Sigmoid colon (tissue), 7 donors: ENCODE measurements around the gene ANKZF1. TPM values are rescaled to one million over a fixed set of nuclear protein-coding genes. Genes with fewer than 3 reads are reported as not detected.

Experiments used
- DNase-seq: peaks from one replicate; pipeline ENCODE4 v3.0.0-alpha.2; 2019
- H3K27ac ChIP-seq, 4 donors: fragments of 200-600 bp; sonication (generic); one replicate each; pipeline ENCODE4 v1.5.1; 2016 to 2019; ENCODE audit warnings: mild to moderate bottlenecking in 1 of 4
- H3K27me3 ChIP-seq, 3 donors: fragments of 200-600 bp; sonication (generic); one replicate each; pipeline ENCODE4 v1.5.1; 2019; ENCODE audit warnings: mild to moderate bottlenecking in 1 of 3
- H3K36me3 ChIP-seq, 4 donors: fragments of 200-600 bp; sonication (generic); one replicate each; pipeline ENCODE4 v1.5.1; 2016 to 2019
- H3K4me1 ChIP-seq, 4 donors: fragments of 200-600 bp; sonication (generic); one replicate each; pipeline ENCODE4 v1.5.1; 2017 to 2019
- H3K4me3 ChIP-seq, 4 donors: fragments of 200-600 bp; sonication (generic); one replicate each; pipeline ENCODE4 v1.5.1; 2017 to 2019; ENCODE audit warnings: mild to moderate bottlenecking in 2 of 4, moderate library complexity in 1 of 4
- H3K9me3 ChIP-seq, 4 donors: fragments of 200-600 bp in 3 of 4; sonication (generic) in 3 of 4; one replicate each; pipeline versions ENCODE4 v1.5.1 to v1.6.1; 2013 to 2019
- EP300 ChIP-seq, 4 donors: sonication (generic); formaldehyde crosslinking; IDR thresholded peaks; one replicate each; pipeline ENCODE4 v1.6.1; 2017; ENCODE audit warnings: antibody characterized with exemption in 4 of 4
- POLR2A ChIP-seq, 2 donors: fragments of 450-650 bp; IDR thresholded peaks; one replicate each; pipeline ENCODE4 v1.6.1; 2016; ENCODE audit warnings: antibody characterized with exemption in 2 of 2, mild to moderate bottlenecking in 2 of 2, moderate library complexity in 2 of 2
- POLR2AphosphoS5 ChIP-seq, 4 donors: sonication (generic); formaldehyde crosslinking; IDR thresholded peaks; one replicate each; pipeline ENCODE4 v1.6.1; 2017; ENCODE audit warnings: antibody characterized with exemption in 4 of 4
- WGBS, 2 donors: extraction: QIAGEN DNeasy Blood & Tissue Kit; methylation state at CpG; one replicate each; pipeline ENCODE4 v1.1.7; 2013; 5-methylcytosine and 5-hydroxymethylcytosine counted together
- intact Hi-C: fragments of 100-400 bp; cut with DNase I; formaldehyde crosslinking; loops from one replicate; pipeline ENCODE4 v1.15.1; 2023
- polyA plus RNA-seq, 3 donors: library from polyadenylated mRNA; stranded (reverse); fragments of 200-250 nt; gene quantifications; one replicate each; pipeline ENCODE4 v1.2.3, GENCODE V29; 2013
- total RNA-seq, 4 donors: library from RNA; depleted of rRNA; stranded (reverse); fragments of >200 nt; gene quantifications; one replicate each; pipeline ENCODE4 v1.1.0, GENCODE V29; 2016
- TF ChIP-seq, protein P1 (sequence below), 4 experiments: fragments of 450-650 bp in 3 of 4; fragments of 200-600 bp in 1 of 4; IDR thresholded peaks; one replicate each; pipeline ENCODE4 v1.5.1; 2016 to 2019; ENCODE audit warnings: antibody characterized with exemption in 4 of 4, mild to moderate bottlenecking in 3 of 4, moderate library complexity in 2 of 4
- donor health status: healthy with polysubstance abuse.
- donor health status: Bipolar disorder and iron deficiency.
- donor health status: healthy.

The ANKZF1 gene
- total and polyA plus RNA-seq, 7 donors, result 9.0 to 52.6 (median 36.9) TPM

DNA sequence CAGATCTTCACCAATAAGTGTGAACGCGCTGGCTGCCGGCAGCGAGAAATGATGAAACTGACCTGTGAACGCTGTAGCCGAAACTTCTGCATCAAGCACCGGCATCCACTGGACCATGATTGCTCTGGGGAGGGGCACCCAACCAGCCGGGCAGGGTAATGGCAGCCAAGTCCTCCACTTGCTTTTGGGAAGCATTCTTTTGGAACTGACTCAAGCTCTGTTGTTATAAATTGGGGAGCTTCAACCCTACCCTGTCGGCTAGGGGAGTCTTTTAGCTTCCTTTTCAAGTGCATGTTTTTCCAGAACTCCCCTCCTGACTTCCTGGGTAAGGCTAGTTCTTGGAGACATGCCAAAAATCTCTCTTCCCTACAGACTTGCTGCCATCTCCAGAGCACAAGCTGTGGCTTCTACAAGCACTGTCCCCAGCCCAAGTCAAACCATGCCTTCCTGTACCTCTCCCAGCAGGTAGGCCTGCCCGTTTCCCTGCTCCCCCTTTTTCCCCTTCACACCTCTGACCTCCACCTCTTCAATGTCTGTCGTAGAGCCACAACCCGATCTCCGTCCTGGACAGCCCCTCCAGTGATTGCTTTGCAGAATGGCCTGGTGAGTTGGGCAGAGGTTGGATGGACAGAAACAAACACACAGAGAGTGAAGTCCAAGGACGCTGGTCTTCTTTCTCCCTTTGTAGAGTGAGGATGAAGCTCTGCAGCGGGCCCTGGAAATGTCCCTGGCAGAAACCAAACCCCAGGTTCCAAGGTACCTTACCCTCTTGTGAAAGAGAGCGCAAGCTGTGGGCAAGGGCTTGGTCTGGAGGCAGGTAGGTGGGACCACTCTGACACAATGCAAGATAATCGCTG is 21.5 kb upstream of the ANKZF1 start:
- 66 to 75% methylated on average over 17 of the region's 17 CpGs for WGBS, 2 donors
- peak; percentile 55 for DNase-seq
- H3K9me3 ChIP-seq, result no peaks in the 10 kb centered on the region
- H3K4me3 ChIP-seq, result peak overlapping the region in 1 of 4 donors; percentile 66
- H3K4me1 ChIP-seq, result peaks cover 0 to 22% (median 19%) of the 10 kb centered on the region in 4 donors
- intact Hi-C loops, result loop anchor here (1.0 kb wide), 2 partner anchors 9 to 48 kb away; partner anchors contain the start of gene NHEJ1
- peaks cover 6 to 44% (median 24%) of the 10 kb centered on the region in 4 donors for H3K36me3 ChIP-seq
- no peaks in the 10 kb centered on the region for H3K27me3 ChIP-seq
- peak overlapping the region; percentile 93 to 97 (median 96) for H3K27ac ChIP-seq
- no peak for TF ChIP-seq POLR2A (IDR thresholded peaks at IDR 0.05)
- no peak for TF ChIP-seq EP300 (IDR thresholded peaks at IDR 0.05)
- TF ChIP-seq POLR2AphosphoS5 (IDR thresholded peaks at IDR 0.05), result no peak
- TF ChIP-seq, protein P1, sequence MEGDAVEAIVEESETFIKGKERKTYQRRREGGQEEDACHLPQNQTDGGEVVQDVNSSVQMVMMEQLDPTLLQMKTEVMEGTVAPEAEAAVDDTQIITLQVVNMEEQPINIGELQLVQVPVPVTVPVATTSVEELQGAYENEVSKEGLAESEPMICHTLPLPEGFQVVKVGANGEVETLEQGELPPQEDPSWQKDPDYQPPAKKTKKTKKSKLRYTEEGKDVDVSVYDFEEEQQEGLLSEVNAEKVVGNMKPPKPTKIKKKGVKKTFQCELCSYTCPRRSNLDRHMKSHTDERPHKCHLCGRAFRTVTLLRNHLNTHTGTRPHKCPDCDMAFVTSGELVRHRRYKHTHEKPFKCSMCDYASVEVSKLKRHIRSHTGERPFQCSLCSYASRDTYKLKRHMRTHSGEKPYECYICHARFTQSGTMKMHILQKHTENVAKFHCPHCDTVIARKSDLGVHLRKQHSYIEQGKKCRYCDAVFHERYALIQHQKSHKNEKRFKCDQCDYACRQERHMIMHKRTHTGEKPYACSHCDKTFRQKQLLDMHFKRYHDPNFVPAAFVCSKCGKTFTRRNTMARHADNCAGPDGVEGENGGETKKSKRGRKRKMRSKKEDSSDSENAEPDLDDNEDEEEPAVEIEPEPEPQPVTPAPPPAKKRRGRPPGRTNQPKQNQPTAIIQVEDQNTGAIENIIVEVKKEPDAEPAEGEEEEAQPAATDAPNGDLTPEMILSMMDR (IDR thresholded peaks at IDR 0.05), result no peak

DNA sequence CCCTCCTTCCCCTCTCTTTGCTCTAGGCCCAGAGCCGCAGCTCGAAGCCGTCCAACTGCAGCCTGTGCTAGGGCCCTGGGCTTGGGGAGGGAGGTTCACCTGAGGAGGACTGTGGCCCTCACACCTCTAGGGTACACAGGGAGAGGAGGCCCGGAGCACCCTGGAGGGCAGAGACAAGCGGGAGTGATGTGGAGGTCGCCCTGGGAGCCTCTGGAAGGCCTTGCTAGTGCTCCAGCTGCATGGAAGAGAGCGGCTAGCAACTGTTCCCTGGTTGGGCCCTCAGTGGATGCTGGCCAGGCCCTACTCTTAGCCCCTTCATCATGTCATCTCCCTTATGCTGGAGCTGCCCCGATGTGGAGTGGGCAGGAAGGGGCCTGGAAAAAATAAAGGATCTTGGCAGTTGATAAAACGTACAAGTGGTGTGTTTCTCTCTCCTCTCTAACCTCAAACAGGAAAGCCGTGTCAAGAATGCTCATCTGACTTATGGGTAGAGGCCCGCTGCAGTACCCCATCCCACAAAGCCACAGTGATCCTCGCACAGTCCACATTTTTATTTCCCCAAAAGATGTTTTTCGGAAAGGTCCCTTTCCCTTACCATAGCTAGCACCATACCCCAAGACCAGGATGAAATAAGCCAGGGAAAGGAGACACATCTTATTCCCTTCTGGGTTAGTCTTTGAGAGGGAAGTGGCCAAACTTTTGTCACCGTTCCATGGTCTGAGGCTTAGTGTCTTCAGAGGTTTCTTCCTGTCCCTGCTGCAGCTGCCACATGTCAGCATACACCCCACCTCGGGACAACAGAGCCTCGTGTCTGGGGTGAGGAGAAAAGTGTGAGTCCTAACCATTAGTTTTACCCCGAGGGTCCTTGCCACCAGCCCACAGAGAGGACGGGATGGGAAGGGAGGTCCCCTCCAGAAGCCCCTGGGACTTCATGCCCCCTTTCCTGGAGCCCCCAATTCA is 20.1 kb upstream of the ANKZF1 start:
- DNase-seq, result peak; percentile 63
- Histone ChIP-seq H3K36me3 (peaks cover 9 to 58% (median 34%) of the 10 kb centered on the region in 4 donors), H3K4me1 (peaks cover 0 to 22% (median 19%) of the 10 kb centered on the region in 4 donors), H3K27me3 (no peaks in the 10 kb centered on the region), H3K27ac (no peak overlapping the region), H3K9me3 (no peaks in the 10 kb centered on the region), H3K4me3 (no peak overlapping the region)
- intact Hi-C loops, result no loop called here
- WGBS, 2 donors, result 71 to 87% methylated on average over 18 of the region's 18 CpGs
- TF ChIP-seq POLR2AphosphoS5 (IDR thresholded peaks at IDR 0.05) (no peak), EP300 (IDR thresholded peaks at IDR 0.05) (no peak), POLR2A (IDR thresholded peaks at IDR 0.05) (no peak)
- TF ChIP-seq, protein P1 (IDR thresholded peaks at IDR 0.05), result no peak

DNA sequence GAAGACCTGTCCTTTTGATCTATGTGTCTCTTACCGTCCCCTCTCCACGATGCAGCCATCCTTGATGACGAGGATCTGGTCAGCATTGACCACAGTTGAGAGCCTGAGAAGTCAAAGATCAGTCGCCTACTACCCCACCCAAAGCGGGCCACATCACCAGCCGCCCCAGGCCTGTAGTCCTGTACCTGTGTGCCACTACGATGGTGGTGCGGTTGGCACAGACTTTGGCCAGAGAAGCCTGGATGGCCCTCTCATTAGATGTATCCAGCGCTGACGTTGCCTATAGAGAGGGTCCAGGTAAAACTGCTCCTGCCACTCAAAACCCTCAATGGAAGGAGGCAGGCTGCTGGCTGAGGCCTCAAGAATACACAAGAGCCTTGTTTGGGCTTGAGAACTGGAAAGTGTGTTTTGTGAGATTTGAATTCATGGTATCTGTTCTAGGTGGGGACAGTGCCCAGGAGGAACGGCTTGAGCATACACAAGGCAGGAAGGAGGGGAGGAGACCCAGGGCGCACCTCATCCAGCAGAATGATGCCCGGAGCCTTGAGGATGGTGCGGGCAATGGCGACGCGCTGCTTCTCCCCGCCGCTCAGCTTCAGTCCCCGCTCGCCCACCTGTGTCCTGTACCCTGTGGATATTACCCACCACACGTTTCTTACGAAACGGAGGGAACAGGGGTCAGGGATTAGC is 19.3 kb upstream of the ANKZF1 start:
- H3K9me3 ChIP-seq, result no peaks in the 10 kb centered on the region
- H3K27ac ChIP-seq, result no peak overlapping the region
- DNase-seq, result peak; percentile 60
- H3K4me1 ChIP-seq, result peaks cover 0 to 22% (median 19%) of the 10 kb centered on the region in 4 donors
- no peak overlapping the region for H3K4me3 ChIP-seq
- TF ChIP-seq POLR2AphosphoS5 (IDR thresholded peaks at IDR 0.05) (no peak), POLR2A (IDR thresholded peaks at IDR 0.05) (no peak), EP300 (IDR thresholded peaks at IDR 0.05) (no peak)
- TF ChIP-seq, protein P1 (IDR thresholded peaks at IDR 0.05), result no peak
- intact Hi-C loops, result no loop called here
- no peaks in the 10 kb centered on the region for H3K27me3 ChIP-seq
- H3K36me3 ChIP-seq, result peaks cover 9 to 63% (median 41%) of the 10 kb centered on the region in 4 donors
- 95 to 96% methylated on average over 24 of the region's 24 CpGs for WGBS, 2 donors

DNA sequence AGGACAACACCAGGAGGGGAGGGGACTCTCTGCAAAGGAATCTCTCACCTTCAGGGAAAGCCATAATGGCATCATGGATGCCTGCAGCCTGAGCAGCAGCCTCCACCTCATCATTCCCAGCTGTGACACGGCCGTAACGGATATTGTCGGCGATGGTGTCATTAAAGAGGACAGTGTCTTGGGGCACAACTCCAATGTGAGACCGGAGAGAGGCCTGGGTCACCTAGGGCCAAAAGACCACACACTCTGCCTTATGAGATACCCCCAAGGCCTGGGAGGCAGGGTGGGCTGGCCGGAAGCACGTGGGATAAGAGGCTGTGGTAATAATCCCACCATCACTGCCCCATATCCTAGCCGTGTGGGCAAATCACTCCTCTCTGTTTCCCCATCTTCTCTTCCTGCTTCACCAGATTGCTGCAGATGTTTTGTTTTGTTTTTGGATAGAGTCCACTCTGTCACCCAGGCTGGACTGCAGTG is 18.7 kb upstream of the ANKZF1 start:
- Histone ChIP-seq H3K4me1 (peaks cover 0 to 20% (median 18%) of the 10 kb centered on the region in 4 donors), H3K27me3 (no peaks in the 10 kb centered on the region), H3K36me3 (peaks cover 9 to 63% (median 44%) of the 10 kb centered on the region in 4 donors), H3K9me3 (no peaks in the 10 kb centered on the region), H3K4me3 (no peak overlapping the region), H3K27ac (no peak overlapping the region)
- intact Hi-C loops, result no loop called here
- no peak for TF ChIP-seq EP300 (IDR thresholded peaks at IDR 0.05)
- no peak for DNase-seq
- 90 to 93% methylated on average over 9 of the region's 9 CpGs for WGBS, 2 donors
